ENCODE measurements around the gene PTGER1. TPM values are rescaled to one million over a fixed set of nuclear protein-coding genes. Genes with fewer than 3 reads are reported as not detected.
A peak's percentile ranks its signal among the peaks of the same experiment; 100 is the strongest.

The PTGER1 gene
- total RNA-seq, 1 experiment from 2014 or later, result 0.63 TPM

DNA sequence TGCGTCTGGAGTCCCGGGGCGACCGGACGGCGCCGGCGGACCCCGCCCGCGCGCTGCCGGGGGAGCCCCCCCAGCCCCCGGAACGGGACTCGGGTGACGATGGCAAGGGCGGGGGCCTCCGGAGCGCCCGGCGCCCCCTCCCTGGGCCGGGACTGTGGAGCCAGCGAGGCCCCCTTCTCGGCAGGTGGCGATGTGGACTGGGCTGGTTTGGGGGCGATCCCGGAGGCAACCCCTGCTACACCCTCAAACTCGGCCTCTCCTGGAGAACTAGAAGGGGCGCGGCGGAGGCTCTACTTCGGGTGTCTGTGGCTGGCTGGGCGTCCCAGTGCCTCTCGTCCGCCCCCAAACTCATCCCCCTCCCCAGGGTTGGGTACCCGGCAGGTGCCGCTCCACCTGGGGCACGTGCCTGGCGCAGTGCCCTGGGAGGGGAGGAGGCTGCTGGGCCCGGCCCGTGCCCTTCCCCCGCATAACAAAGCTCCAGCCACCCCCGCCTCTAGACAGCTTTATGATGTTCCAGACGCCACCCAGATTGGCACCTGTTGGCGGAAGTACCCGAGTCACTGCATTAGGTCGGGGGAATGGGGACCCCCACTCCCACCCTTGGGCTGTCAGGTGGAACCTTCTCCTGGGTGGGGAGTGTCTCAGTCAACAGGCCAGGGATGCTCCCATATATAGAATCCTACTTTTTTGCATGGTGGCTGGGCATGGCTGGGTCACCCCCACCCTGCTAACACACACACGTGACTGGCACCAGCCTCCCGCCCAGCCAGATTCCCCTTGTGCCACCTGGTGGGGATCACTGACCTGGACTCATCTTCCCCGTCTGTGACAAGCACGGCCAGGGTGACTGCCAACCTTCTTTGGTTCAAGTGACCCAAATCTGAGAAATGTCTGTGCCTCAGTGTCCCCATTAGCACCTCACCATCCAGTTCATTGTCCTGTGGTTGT lies 41.3 kb downstream of the PTGER1 start:
- WGBS (ENCODE audit: extremely low coverage, insufficient read length, low lambda C conversion rate), result no CpG with 5 or more reads among the region's 52 CpGs
- Histone ChIP-seq H3K4ac (ENCODE audit: low read depth, low read length) (no peak overlapping the region), H3K4me2 (ENCODE audit: insufficient read depth, insufficient read length, low read length) (peak overlapping the region; percentile 43), H3K27me3 (ENCODE audit: insufficient read depth, low read length) (no peaks in the 10 kb centered on the region), H2BK20ac (ENCODE audit: low read depth, low read length, poor library complexity, severe bottlenecking) (no peak overlapping the region), H3K14ac (ENCODE audit: insufficient read depth, low read length) (peak overlapping the region; percentile 17; the same call in 1 of the 2 replicates), H3T11ph (ENCODE audit: low read length) (no peak overlapping the region), H4K91ac (ENCODE audit: insufficient read length, low read depth, low read length) (no peak overlapping the region), H3K9me3 (ENCODE audit: control insufficient read depth, low read depth, low read length) (no peaks in the 10 kb centered on the region), H2BK5ac (ENCODE audit: insufficient read length, low read length) (no peak overlapping the region), H3K23me2 (ENCODE audit: insufficient read length, low read depth, low read length, poor library complexity, severe bottlenecking) (peaks cover 7% of the 10 kb centered on the region), H2AFZ (ENCODE audit: low read length) (no peak overlapping the region), H4K5ac (ENCODE audit: insufficient read length, low read depth, low read length) (no peak overlapping the region), H3K18ac (ENCODE audit: insufficient read length, low read depth, low read length) (no peak overlapping the region), H4K20me1 (ENCODE audit: control insufficient read depth, insufficient read depth, insufficient read length) (no peaks in the 10 kb centered on the region), H3K9ac (ENCODE audit: extremely low read depth, insufficient read length, low read length) (peak overlapping the region; percentile 59), H3K4me1 (ENCODE audit: insufficient read depth, low read length) (no peaks in the 10 kb centered on the region), H3K79me1 (ENCODE audit: insufficient read depth, low read depth, low read length, poor library complexity, severe bottlenecking) (peaks cover 4% of the 10 kb centered on the region), H2AK5ac (ENCODE audit: insufficient read length, low read length) (no peak overlapping the region), H3K23ac (ENCODE audit: insufficient read length, low read depth, low read length) (no peak overlapping the region), H3K56ac (ENCODE audit: insufficient read length, low read depth, low read length) (no peak overlapping the region), H3K79me2 (ENCODE audit: insufficient read depth, low read length) (peaks cover 1% of the 10 kb centered on the region; the same call in 1 of the 2 replicates), H2BK120ac (ENCODE audit: low read depth, low read length, poor library complexity, severe bottlenecking) (no peak overlapping the region), H3K27ac (ENCODE audit: insufficient read length, low read depth, low read length) (no peak overlapping the region), H2BK12ac (ENCODE audit: insufficient read length, low read depth, low read length) (no peak overlapping the region), H2BK15ac (ENCODE audit: low read depth, low read length) (no peak overlapping the region), H4K8ac (replicated peaks; ENCODE audit: insufficient read length, low read depth, low read length) (no peak overlapping the region)
- DNase-seq, result no peak
- H3K4me3 Mint-ChIP-seq, result peak overlapping the region; percentile 71 to 81
- H3K9me3 Mint-ChIP-seq, result no peaks in the 10 kb centered on the region
- H3K27me3 Mint-ChIP-seq (ENCODE audit: low read depth), result peaks cover 20% of the 10 kb centered on the region
- H3K36me3 Mint-ChIP-seq (ENCODE audit: insufficient read depth in 1 of 3, low read depth in 3 of 3), result peaks cover 0 to 8% (median 0%) of the 10 kb centered on the region in 3 experiments; a peak in 2 of 7 replicates
- H3K27ac Mint-ChIP-seq, result no peak overlapping the region
- peaks cover 7 to 10% of the 10 kb centered on the region in 2 experiments for H3K4me1 Mint-ChIP-seq
- TF ChIP-seq, protein P1, sequence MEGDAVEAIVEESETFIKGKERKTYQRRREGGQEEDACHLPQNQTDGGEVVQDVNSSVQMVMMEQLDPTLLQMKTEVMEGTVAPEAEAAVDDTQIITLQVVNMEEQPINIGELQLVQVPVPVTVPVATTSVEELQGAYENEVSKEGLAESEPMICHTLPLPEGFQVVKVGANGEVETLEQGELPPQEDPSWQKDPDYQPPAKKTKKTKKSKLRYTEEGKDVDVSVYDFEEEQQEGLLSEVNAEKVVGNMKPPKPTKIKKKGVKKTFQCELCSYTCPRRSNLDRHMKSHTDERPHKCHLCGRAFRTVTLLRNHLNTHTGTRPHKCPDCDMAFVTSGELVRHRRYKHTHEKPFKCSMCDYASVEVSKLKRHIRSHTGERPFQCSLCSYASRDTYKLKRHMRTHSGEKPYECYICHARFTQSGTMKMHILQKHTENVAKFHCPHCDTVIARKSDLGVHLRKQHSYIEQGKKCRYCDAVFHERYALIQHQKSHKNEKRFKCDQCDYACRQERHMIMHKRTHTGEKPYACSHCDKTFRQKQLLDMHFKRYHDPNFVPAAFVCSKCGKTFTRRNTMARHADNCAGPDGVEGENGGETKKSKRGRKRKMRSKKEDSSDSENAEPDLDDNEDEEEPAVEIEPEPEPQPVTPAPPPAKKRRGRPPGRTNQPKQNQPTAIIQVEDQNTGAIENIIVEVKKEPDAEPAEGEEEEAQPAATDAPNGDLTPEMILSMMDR (conservative IDR thresholded peaks at IDR 0.05), result no peak
